HepG2 (cell line): ENCODE results near the gene FMN2. TPM values are rescaled to one million over a fixed set of nuclear protein-coding genes. Genes with fewer than 3 reads are reported as not detected.
A peak's percentile ranks its signal among the peaks of the same experiment; 100 is the strongest.

Source experiments
- ATAC-seq: fragments of 200-7000 bp; cut with Tn5 transposase; 3 replicates; pipeline ENCODE4 v1.9.1; 2020; ENCODE audit warnings: mild to moderate bottlenecking, moderate library complexity
- BruUV-seq: library from RNA; stranded (reverse); fragments of 400-500 nt; replicated peaks from 2 replicates; lab custom pipeline; 2021; lab: Mats Ljungman, UMichigan
- CTCF ChIA-PET: fragments of 300-600 bp; formaldehyde crosslinking; extraction: SDS; loops from one replicate; lab custom pipeline; 2021; ENCODE audit warnings: low total read pairs, inconsistent platforms, low intra/inter-chr PET ratio; lab: Yijun Ruan, JAX
- POLR2A ChIA-PET: fragments of 350-600 bp; sonication (Branson Sonifier 250); formaldehyde crosslinking; loops from one replicate; lab custom pipeline; 2020; ENCODE audit warnings: antibody characterized with exemption, inconsistent platforms; lab: Yijun Ruan, JAX
- DNase-seq: peaks from one replicate; pipeline ENCODE4 v3.0.0-alpha.2; 2015; ENCODE audit warnings: low spot score
- FAIRE-seq: peaks from 3 replicates; lab custom pipeline; 2011; peaks lifted over from hg19 to GRCh38; lab: Jason Lieb, UNC
- H2AFZ ChIP-seq: one replicate; pipeline ENCODE4 v1.6.1; 2011; ENCODE audit warnings: low read length, inconsistent platforms
- H3K27ac ChIP-seq: fragments of 300-600 bp; 3 replicates; pipeline ENCODE4 v1.8.0; 2011; ENCODE audit warnings: mixed run types, mild to moderate bottlenecking, mixed read lengths, low read length, inconsistent platforms; ENCODE audit not compliant: insufficient read depth; ENCODE audit errors: extremely low read length
- H3K27me3 ChIP-seq, 2 experiments: fragments of 200-600 bp in 1 of 2; 2 replicates in 1 of 2; 3 replicates in 1 of 2; pipeline versions ENCODE4 v1.6.0 to v1.8.0; 2011; ENCODE audit warnings: low read length in 2 of 2, mild to moderate bottlenecking in 2 of 2, moderate library complexity in 2 of 2, inconsistent platforms in 1 of 2; ENCODE audit not compliant: insufficient read depth in 2 of 2, control insufficient read depth in 1 of 2
- H3K36me3 ChIP-seq, 2 experiments: fragments of 200-600 bp in 1 of 2; replicated peaks in 1 of 2; 2 replicates in 1 of 2; 3 replicates in 1 of 2; pipeline versions ENCODE4 v1.5.1 to v1.8.0; 2011; ENCODE audit warnings: low read length in 2 of 2, inconsistent platforms in 1 of 2; ENCODE audit not compliant: insufficient read depth in 2 of 2, control insufficient read depth in 1 of 2
- H3K4me1 ChIP-seq: 2 replicates; pipeline ENCODE4 v1.5.1; 2012; ENCODE audit warnings: low read length, inconsistent platforms; ENCODE audit not compliant: insufficient read depth
- H3K4me2 ChIP-seq: 2 replicates; pipeline ENCODE4 v1.6.0; 2011; ENCODE audit warnings: low read depth, low read length, inconsistent platforms
- H3K4me3 ChIP-seq, 3 experiments: fragments of 200-600 bp in 1 of 3; sonication (generic), shearing (Covaris generic) in 1 of 3; replicated peaks in 1 of 3; 2 replicates each; pipeline ENCODE4 v1.5.1; 2011 to 2016; ENCODE audit warnings: low read length in 3 of 3, inconsistent platforms in 2 of 3, low read depth in 2 of 3, mild to moderate bottlenecking in 2 of 3, control low read depth in 1 of 3, mixed read lengths in 1 of 3; ENCODE audit not compliant: insufficient read depth in 1 of 3
- H3K79me2 ChIP-seq: one replicate; pipeline ENCODE4 v1.6.1; 2011; ENCODE audit warnings: low read length, inconsistent platforms; ENCODE audit not compliant: insufficient read depth
- H3K9ac ChIP-seq: 2 replicates; pipeline ENCODE4 v1.6.0; 2011; ENCODE audit warnings: mild to moderate bottlenecking, low read depth, low read length, inconsistent platforms; ENCODE audit not compliant: insufficient read depth
- H3K9me3 ChIP-seq: 2 replicates; pipeline ENCODE4 v1.5.1; 2012; ENCODE audit warnings: mild to moderate bottlenecking, low read length
- H4K20me1 ChIP-seq: 2 replicates; pipeline ENCODE4 v1.6.0; 2011; ENCODE audit warnings: inconsistent platforms, mild to moderate bottlenecking, low read length, moderate library complexity; ENCODE audit not compliant: insufficient read depth
- ISX ChIP-seq: sonication (generic); formaldehyde crosslinking; conservative IDR thresholded peaks from 2 replicates; pipeline ENCODE4 v1.5.0; 2020; ENCODE audit warnings: missing genetic modification reagents
- KLF12 ChIP-seq: sonication (generic); formaldehyde crosslinking; IDR thresholded peaks from 2 replicates; pipeline ENCODE4 v1.4.0; 2020; ENCODE audit warnings: missing genetic modification reagents, borderline replicate concordance
- MTF1 ChIP-seq: sonication (generic); formaldehyde crosslinking; IDR thresholded peaks from 2 replicates; pipeline ENCODE4 v1.5.0; 2020; ENCODE audit warnings: missing genetic modification reagents
- NCOR1 ChIP-seq: fragments of 200-600 bp; sonication (generic); IDR thresholded peaks from 2 replicates; pipeline ENCODE4 v1.7.0; 2017; ENCODE audit warnings: antibody characterized with exemption, low read length, borderline replicate concordance
- SOX13 ChIP-seq, 3 experiments: fragments of 450-650 bp in 1 of 3; sonication (generic) in 1 of 3; formaldehyde crosslinking in 1 of 3; IDR thresholded peaks in 2 of 3; conservative IDR thresholded peaks in 1 of 3; 2 replicates each; pipeline versions ENCODE4 v1.5.0 to v1.6.1; 2016 to 2020; ENCODE audit warnings: antibody characterized with exemption in 1 of 3, mild to moderate bottlenecking in 1 of 3, missing compliant biosample characterization in 1 of 3, missing genetic modification reagents in 1 of 3, moderate library complexity in 1 of 3
- WGBS: methylation state at CpG from one replicate; pipeline ENCODE4 v1.1.6; 2017; ENCODE audit warnings: low lambda C conversion rate; 5-methylcytosine and 5-hydroxymethylcytosine counted together
- in situ Hi-C: cut with HindIII; loops from 2 replicates; pipeline ENCODE4 v1.10.0; 2017; ENCODE audit warnings: low pct_unique_long_range_greater_than_20kb; ENCODE audit not compliant: extremely low pct_ligation_motif_present
- intact Hi-C: fragments of 100-400 bp; cut with micrococcal nuclease; formaldehyde crosslinking; loops from one replicate; pipeline ENCODE4 v1.10.0; 2022; ENCODE audit not compliant: unreplicated experiment
- polyA plus RNA-seq, 8 experiments: library from polyadenylated mRNA; depleted of rRNA in 3 of 8; stranded (reverse) in 7 of 8; unstranded in 1 of 8; fragments of >200 nt; fragmentation: Illumina TruSeq in 4 of 8; extraction: Trizol in 4 of 8; gene quantifications; 2 replicates each; pipeline versions ENCODE4 v1.2.1 to v1.2.3, GENCODE V29; 2011 to 2016; ENCODE audit warnings: low read depth in 4 of 8, missing spikeins in 1 of 8, mixed read lengths in 1 of 8; ENCODE audit not compliant: insufficient read depth in 1 of 8
- small RNA-seq, 3 experiments: library from RNA; depleted of rRNA; stranded (forward); fragments of <200 nt; gene quantifications; one replicate each; pipeline ENCODE3, GENCODE V24; 2012; ENCODE audit warnings: low read depth in 2 of 3, low replicate concordance in 1 of 3; ENCODE audit not compliant: insufficient read length in 3 of 3, insufficient read depth in 2 of 3
- total RNA-seq, 5 experiments: library from RNA; depleted of rRNA; stranded (reverse); fragments of >200 nt; fragmentation: Illumina TruSeq; extraction: Trizol; gene quantifications; 2 replicates each; pipeline ENCODE4 v1.2.3, GENCODE V29; 2016; ENCODE audit warnings: low read depth in 1 of 5
- TF ChIP-seq, protein P1 (sequence below): sonication (generic); formaldehyde crosslinking; IDR thresholded peaks from 2 replicates; pipeline ENCODE4 v1.5.1; 2020; ENCODE audit warnings: mild to moderate bottlenecking, missing genetic modification reagents

The FMN2 gene
- total and polyA plus RNA-seq, 2 of the 13 experiments (the other 11 are each of a cell fraction or from before 2014, with no cell fraction given) = not detected

DNA sequence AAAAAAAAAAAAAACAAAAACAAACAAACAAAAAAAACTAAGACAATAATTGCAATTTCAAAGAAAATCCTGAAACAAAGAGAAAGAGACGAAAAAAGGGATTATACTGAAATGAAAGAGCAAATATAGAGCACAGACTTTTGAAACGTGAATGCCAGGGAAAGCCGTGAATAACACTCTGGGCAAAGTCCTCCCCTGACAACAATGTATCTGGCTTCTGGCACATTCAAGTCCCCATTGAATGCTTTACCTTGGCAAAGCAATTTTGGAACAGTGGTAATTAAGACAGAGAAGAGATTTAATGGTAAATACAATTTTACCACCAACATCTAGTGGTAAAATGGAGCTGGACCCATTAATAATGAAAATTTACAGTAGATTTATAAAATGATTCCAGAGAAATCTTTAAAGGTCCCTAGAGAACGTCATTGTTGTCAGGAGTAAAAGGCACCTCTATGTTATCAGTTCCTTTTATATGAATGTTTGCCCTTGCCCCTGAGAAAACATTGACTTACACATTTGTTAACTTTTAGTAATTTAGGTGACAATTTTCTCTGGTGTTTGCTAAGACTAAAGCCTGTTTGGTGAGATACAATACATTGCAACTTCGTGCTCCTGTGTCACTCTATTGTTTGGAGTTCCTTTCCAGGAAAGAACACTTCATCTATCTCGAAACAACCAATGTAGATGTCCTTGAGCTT lies 430.6 kb downstream of the FMN2 start (continued):
- peak; percentile 81 for TF ChIP-seq SOX13 (IDR thresholded peaks at IDR 0.05)
- TF ChIP-seq SOX13 (CRISPR knock-in tag; conservative IDR thresholded peaks at IDR 0.05 in 1 of 2, IDR thresholded peaks at IDR 0.05 in 1 of 2) = peak in 1 of 2 experiments; percentile 81; a peak in 2 of 4 replicates
- TF ChIP-seq NCOR1 = no peak
- TF ChIP-seq, all 625 proteins: peak for 10

DNA sequence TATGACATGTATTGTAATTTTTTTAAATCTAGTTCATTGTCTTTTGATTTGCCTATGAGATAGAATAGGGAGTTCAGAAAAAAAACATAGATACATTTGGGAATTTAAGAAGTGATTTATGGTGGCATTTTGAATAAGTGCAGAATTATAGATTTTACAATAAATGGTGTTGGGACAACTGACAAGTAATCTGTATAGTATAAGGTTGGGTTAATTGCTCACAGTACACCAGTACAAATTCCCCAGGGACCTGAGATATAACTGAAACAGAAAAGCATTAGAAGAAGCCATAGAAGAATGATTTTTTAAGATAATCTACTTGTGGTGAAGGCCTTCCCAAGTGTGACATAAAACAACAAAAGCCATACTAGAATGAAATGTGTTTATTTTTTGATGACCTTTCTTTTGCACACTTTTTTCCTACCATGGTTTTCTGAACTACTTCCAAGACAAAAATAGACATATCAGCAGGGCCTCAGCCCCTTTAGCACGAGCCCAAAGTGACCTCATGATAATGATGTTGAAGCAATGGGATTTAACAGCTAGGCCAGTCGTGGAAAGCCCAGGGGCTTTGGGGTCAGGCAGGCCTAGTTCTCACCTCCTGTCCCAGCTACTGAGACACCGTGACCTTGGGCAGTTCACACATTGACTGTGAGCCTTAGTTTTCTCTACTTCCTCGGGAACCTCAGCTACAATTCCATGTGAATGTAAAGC lies 432.8 kb downstream of the FMN2 start:
- Histone ChIP-seq H3K4me2 (no peak overlapping the region), H3K27ac (no peak overlapping the region), H3K79me2 (no peaks in the 10 kb centered on the region), H3K27me3 (no peaks in the 10 kb centered on the region), H2AFZ (no peak overlapping the region), H3K9me3 (no peaks in the 10 kb centered on the region), H4K20me1 (no peaks in the 10 kb centered on the region), H3K9ac (no peak overlapping the region), H3K36me3 (no peaks in the 10 kb centered on the region), H3K4me3 (no peak overlapping the region), H3K4me1 (peaks cover 16% of the 10 kb centered on the region)
- ChIA-PET CTCF (no interaction called here), POLR2A (no interaction called here)
- intact Hi-C loops = no loop called here
- DNase-seq = no peak
- 37% methylated on average over 4 of the region's 4 CpGs for WGBS
- in situ Hi-C loops = no loop called here
- no peak for FAIRE-seq
- ATAC-seq = no peak
- BruUV-seq = no TSS peak
- no peak for TF ChIP-seq ISX
- TF ChIP-seq MTF1 = no peak
- no peak for TF ChIP-seq KLF12
- TF ChIP-seq, protein P1, sequence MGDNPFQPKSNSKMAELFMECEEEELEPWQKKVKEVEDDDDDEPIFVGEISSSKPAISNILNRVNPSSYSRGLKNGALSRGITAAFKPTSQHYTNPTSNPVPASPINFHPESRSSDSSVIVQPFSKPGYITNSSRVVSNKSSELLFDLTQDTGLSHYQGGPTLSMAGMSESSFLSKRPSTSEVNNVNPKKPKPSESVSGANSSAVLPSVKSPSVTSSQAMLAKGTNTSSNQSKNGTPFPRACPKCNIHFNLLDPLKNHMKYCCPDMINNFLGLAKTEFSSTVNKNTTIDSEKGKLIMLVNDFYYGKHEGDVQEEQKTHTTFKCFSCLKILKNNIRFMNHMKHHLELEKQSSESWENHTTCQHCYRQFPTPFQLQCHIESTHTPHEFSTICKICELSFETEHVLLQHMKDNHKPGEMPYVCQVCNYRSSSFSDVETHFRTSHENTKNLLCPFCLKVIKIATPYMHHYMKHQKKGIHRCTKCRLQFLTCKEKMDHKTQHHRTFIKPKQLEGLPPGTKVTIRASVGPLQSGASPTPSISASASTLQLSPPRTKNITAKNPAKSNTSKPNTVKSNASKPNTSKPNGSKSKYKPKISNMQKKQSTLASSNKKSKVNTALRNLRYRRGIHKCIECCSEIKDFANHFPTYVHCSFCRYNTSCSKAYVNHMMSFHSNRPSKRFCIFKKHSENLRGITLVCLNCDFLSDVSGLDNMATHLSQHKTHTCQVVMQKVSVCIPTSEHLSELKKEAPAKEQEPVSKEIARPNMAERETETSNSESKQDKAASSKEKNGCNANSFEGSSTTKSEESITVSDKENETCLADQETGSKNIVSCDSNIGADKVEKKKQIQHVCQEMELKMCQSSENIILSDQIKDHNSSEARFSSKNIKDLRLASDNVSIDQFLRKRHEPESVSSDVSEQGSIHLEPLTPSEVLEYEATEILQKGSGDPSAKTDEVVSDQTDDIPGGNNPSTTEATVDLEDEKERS (CRISPR knock-in tag) = no peak
- TF ChIP-seq, all 625 proteins: peak for 0

Small RNA genes within 50 kb of the gene (small RNA-seq; reads per million reads assigned to genes)
- gene RF00019 = 0 reads per million in 3 experiments
